Measurements from ENCODE around the gene SYT7.

DNA sequence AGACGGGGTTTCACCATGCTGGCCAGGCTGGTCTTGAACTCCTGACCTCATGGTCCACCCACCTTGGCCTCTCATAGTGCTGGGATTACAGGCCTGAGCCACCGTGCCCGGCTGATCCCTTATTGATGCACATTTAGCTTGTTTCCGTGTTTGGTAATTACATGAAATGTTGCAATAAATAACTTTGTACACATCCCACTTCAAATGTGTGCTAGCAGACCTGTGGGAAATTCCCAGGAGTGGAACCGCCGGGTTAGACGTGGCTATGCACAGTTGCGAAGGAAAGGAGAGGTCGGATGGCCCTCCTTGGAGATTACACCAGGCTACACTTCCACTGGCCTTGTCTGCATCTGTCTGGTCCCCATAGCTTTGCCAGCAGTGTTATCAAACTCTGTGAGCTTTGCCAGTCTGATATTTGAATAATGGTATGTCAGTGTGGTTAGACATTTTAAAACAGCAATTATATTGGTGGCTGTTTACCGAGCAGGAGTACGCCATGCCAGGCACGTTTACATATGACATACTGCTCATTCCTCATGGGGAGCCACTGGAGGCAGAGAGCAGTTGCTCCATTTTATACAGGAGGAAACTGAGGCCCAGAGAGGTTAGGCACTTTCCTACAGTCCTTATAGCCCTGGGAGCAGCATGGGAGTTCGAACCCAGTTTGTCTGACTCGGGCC lies 27.2 kb upstream of the SYT7 start:
- no peak for TF ChIP-seq POLR2A (IDR thresholded peaks at IDR 0.05)
- TF ChIP-seq, protein P1, sequence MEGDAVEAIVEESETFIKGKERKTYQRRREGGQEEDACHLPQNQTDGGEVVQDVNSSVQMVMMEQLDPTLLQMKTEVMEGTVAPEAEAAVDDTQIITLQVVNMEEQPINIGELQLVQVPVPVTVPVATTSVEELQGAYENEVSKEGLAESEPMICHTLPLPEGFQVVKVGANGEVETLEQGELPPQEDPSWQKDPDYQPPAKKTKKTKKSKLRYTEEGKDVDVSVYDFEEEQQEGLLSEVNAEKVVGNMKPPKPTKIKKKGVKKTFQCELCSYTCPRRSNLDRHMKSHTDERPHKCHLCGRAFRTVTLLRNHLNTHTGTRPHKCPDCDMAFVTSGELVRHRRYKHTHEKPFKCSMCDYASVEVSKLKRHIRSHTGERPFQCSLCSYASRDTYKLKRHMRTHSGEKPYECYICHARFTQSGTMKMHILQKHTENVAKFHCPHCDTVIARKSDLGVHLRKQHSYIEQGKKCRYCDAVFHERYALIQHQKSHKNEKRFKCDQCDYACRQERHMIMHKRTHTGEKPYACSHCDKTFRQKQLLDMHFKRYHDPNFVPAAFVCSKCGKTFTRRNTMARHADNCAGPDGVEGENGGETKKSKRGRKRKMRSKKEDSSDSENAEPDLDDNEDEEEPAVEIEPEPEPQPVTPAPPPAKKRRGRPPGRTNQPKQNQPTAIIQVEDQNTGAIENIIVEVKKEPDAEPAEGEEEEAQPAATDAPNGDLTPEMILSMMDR (IDR thresholded peaks at IDR 0.05) = no peak

All from heart left ventricle (tissue), 13 donors.